Right cardiac atrium (tissue), 5 donors: Measurements from ENCODE around the gene COP1. TPM values are rescaled to one million over a fixed set of nuclear protein-coding genes. Genes with fewer than 3 reads are reported as not detected.

Experiments used
- ATAC-seq, 2 donors: fragments of 200-7000 bp; cut with Tn5 transposase; one replicate each; pipeline versions ENCODE4 v1.8.0 to v1.9.1; 2020; ENCODE audit warnings: moderate library complexity in 2 of 2, mild to moderate bottlenecking in 1 of 2
- DNase-seq, 3 donors: peaks; one replicate each; pipeline ENCODE4 v3.0.0-alpha.2; 2020
- H3K27ac ChIP-seq: one replicate; pipeline ENCODE4 v1.5.1; 2013; ENCODE audit warnings: mild to moderate bottlenecking, low read length, control low read depth, moderate library complexity
- H3K27me3 ChIP-seq: one replicate; pipeline ENCODE4 v1.6.1; 2013; ENCODE audit not compliant: control insufficient read depth, insufficient read depth
- H3K4me1 ChIP-seq: one replicate; pipeline ENCODE4 v1.6.1; 2013; ENCODE audit warnings: low read length; ENCODE audit not compliant: control insufficient read depth, insufficient read depth
- H3K4me3 ChIP-seq: one replicate; pipeline ENCODE4 v1.5.1; 2013; ENCODE audit warnings: low read length, control low read depth
- H3K9me3 ChIP-seq: one replicate; pipeline ENCODE4 v1.6.1; 2013; ENCODE audit warnings: low read length; ENCODE audit not compliant: control insufficient read depth
- WGBS: extraction: QIAGEN DNeasy Blood & Tissue Kit; methylation state at CpG from one replicate; pipeline ENCODE4 v1.1.7; 2013; 5-methylcytosine and 5-hydroxymethylcytosine counted together
- intact Hi-C, 4 donors: fragments of 100-400 bp; cut with DNase I; formaldehyde crosslinking; loops; one replicate each; pipeline versions ENCODE4 v1.11.0 to v1.14.0; 2022 to 2023
- polyA plus RNA-seq: library from polyadenylated mRNA; stranded (reverse); fragments of 200-250 nt; gene quantifications from one replicate; pipeline ENCODE4 v1.2.3, GENCODE V29; 2013
- total RNA-seq, 4 donors: library from RNA; stranded (reverse); fragmentation: NEBNext Ultra II Directional; extraction: Animal tissue kit (Norgen Biotek cat#: 25700); gene quantifications; one replicate each; pipeline ENCODE4 v1.2.1, GENCODE V29; 2021
- donor health status: healthy with polysubstance abuse.
- donor health status: DM: no; HTN: yes; CAD: no.
- donor health status: DM: no; HTN: no; CAD: no.
- donor health status: DM: no; HTN: yes; CAD: no; lungs with severe emphysema.
- donor health status: DM: yes; HTN: yes; CAD: no.

Gene COP1
- total and polyA plus RNA-seq, 5 donors = 23.1 to 26.0 (median 23.3) TPM

- Histone ChIP-seq H3K27me3 (no peaks in the 10 kb centered on the region), H3K4me1 (no peaks in the 10 kb centered on the region), H3K4me3 (no peak overlapping the region), H3K9me3 (no peaks in the 10 kb centered on the region), H3K27ac (no peak overlapping the region)
- DNase-seq (no peak), ATAC-seq (no peak)
- WGBS = 75% methylated on average over 4 of the region's 4 CpGs
- intact Hi-C loops = no loop called here
Observed at GRCh38 chr1:175920381-175920780, 286.7 kb downstream of the COP1 start.

- no peak overlapping the region for H3K4me3 ChIP-seq
- no peaks in the 10 kb centered on the region for H3K27me3 ChIP-seq
- H3K27ac ChIP-seq = no peak overlapping the region
- H3K9me3 ChIP-seq = no peaks in the 10 kb centered on the region
- ATAC-seq (no peak), DNase-seq (no peak)
- intact Hi-C loops = no loop called here
- H3K4me1 ChIP-seq = no peaks in the 10 kb centered on the region
- 86% methylated on average over 1 of the region's 1 CpG for WGBS
Observed at GRCh38 chr1:175919001-175919400, 288.1 kb downstream of the COP1 start.

GRCh38 chr1:175918364-175918801 lies 288.7 kb downstream of the COP1 start:
- no peaks in the 10 kb centered on the region for H3K9me3 ChIP-seq
- no peak for ATAC-seq
- DNase-seq = no peak
- H3K4me3 ChIP-seq = no peak overlapping the region
- intact Hi-C loops = no loop called here
- no peaks in the 10 kb centered on the region for H3K4me1 ChIP-seq
- H3K27ac ChIP-seq = no peak overlapping the region
- H3K27me3 ChIP-seq = no peaks in the 10 kb centered on the region
- 78% methylated on average over 2 of the region's 2 CpGs for WGBS

- H3K4me1 ChIP-seq = no peaks in the 10 kb centered on the region
- no peak for DNase-seq
- no peak overlapping the region for H3K27ac ChIP-seq
- no peaks in the 10 kb centered on the region for H3K27me3 ChIP-seq
- intact Hi-C loops = no loop called here
- WGBS = 86% methylated on average over 2 of the region's 2 CpGs
- ATAC-seq = no peak
- H3K9me3 ChIP-seq = peaks cover 6% of the 10 kb centered on the region
- no peak overlapping the region for H3K4me3 ChIP-seq
Observed at GRCh38 chr1:175914115-175914514, 293.0 kb downstream of the COP1 start.

- H3K9me3 ChIP-seq = peaks cover 6% of the 10 kb centered on the region
- H3K4me3 ChIP-seq = no peak overlapping the region
- no peak overlapping the region for H3K27ac ChIP-seq
- H3K4me1 ChIP-seq = no peaks in the 10 kb centered on the region
- ATAC-seq (no peak), DNase-seq (no peak)
- intact Hi-C loops = no loop called here
- 95% methylated on average over 1 of the region's 1 CpG for WGBS
- no peaks in the 10 kb centered on the region for H3K27me3 ChIP-seq
Observed at GRCh38 chr1:175911138-175911537, 295.9 kb downstream of the COP1 start.

GRCh38 chr1:175906370-175906769 lies 300.7 kb downstream of the COP1 start:
- H3K4me1 ChIP-seq = no peaks in the 10 kb centered on the region
- H3K27me3 ChIP-seq = no peaks in the 10 kb centered on the region
- no peak overlapping the region for H3K4me3 ChIP-seq
- H3K9me3 ChIP-seq = peaks cover 6% of the 10 kb centered on the region
- 81% methylated on average over 3 of the region's 3 CpGs for WGBS
- ATAC-seq = no peak
- no peak overlapping the region for H3K27ac ChIP-seq
- DNase-seq = no peak
- intact Hi-C loops = no loop called here

- no peak overlapping the region for H3K27ac ChIP-seq
- ATAC-seq (no peak), DNase-seq (no peak)
- no peaks in the 10 kb centered on the region for H3K9me3 ChIP-seq
- WGBS = 77% methylated on average over 3 of the region's 3 CpGs
- H3K4me3 ChIP-seq = no peak overlapping the region
- H3K27me3 ChIP-seq = no peaks in the 10 kb centered on the region
- intact Hi-C loops = no loop called here
- no peaks in the 10 kb centered on the region for H3K4me1 ChIP-seq
Observed at GRCh38 chr1:175904808-175905207, 302.3 kb downstream of the COP1 start.

- no peak overlapping the region for H3K4me3 ChIP-seq
- H3K27me3 ChIP-seq = no peaks in the 10 kb centered on the region
- 89% methylated on average over 8 of the region's 8 CpGs for WGBS
- no peak overlapping the region for H3K27ac ChIP-seq
- no peaks in the 10 kb centered on the region for H3K9me3 ChIP-seq
- intact Hi-C loops = no loop called here
- no peaks in the 10 kb centered on the region for H3K4me1 ChIP-seq
- DNase-seq = no peak
- ATAC-seq = no peak
Observed at GRCh38 chr1:175902281-175902680, 304.8 kb downstream of the COP1 start.

GRCh38 chr1:175901076-175901836 lies 305.8 kb downstream of the COP1 start:
- intact Hi-C loops = no loop called here
- WGBS = 94% methylated on average over 5 of the region's 5 CpGs
- no peaks in the 10 kb centered on the region for H3K4me1 ChIP-seq
- no peak overlapping the region for H3K27ac ChIP-seq
- DNase-seq = no peak
- no peak for ATAC-seq
- no peak overlapping the region for H3K4me3 ChIP-seq
- H3K27me3 ChIP-seq = no peaks in the 10 kb centered on the region
- H3K9me3 ChIP-seq = no peaks in the 10 kb centered on the region

GRCh38 chr1:175900171-175900570 lies 306.9 kb downstream of the COP1 start:
- intact Hi-C loops = no loop called here
- Histone ChIP-seq H3K27me3 (no peaks in the 10 kb centered on the region), H3K4me3 (no peak overlapping the region), H3K4me1 (no peaks in the 10 kb centered on the region), H3K27ac (no peak overlapping the region), H3K9me3 (no peaks in the 10 kb centered on the region)
- DNase-seq = no peak
- 93% methylated on average over 4 of the region's 4 CpGs for WGBS
- ATAC-seq = no peak

- DNase-seq = no peak
- intact Hi-C loops = no loop called here
- ATAC-seq = no peak
- Histone ChIP-seq H3K4me1 (no peaks in the 10 kb centered on the region), H3K27me3 (no peaks in the 10 kb centered on the region), H3K4me3 (no peak overlapping the region), H3K27ac (no peak overlapping the region), H3K9me3 (no peaks in the 10 kb centered on the region)
- 91% methylated on average over 1 of the region's 1 CpG for WGBS
Observed at GRCh38 chr1:175895966-175896365, 311.1 kb downstream of the COP1 start.
